CD4-positive, alpha-beta memory T cell (primary cell): Measurements from ENCODE around the gene TFAM. TPM values are rescaled to one million over a fixed set of nuclear protein-coding genes. Genes with fewer than 3 reads are reported as not detected.

Source experiments
- polyA plus RNA-seq, 2 donors: library from polyadenylated mRNA; unstranded; fragments of 300-500 nt; fragmentation: Illumina TruSeq; gene quantifications; one replicate each; pipeline ENCODE4 v1.2.3, GENCODE V29; 2021
- total RNA-seq, 2 experiments: library from RNA; stranded (reverse); gene quantifications; one replicate each; pipeline ENCODE4 v1.2.3, GENCODE V29; 2021

The TFAM gene
- total and polyA plus RNA-seq, 4 experiments from 2014 or later = 28.5 to 52.1 (median 44.1) TPM

Other genes starting within 250 kb of the TFAM start
- gene IPMK, start 117.5 kb upstream of the TFAM start, total RNA-seq = 1 to 10 TPM; 6.1 to 6.5 TPM
- 1 to 10 TPM; 1.2 to 2.0 TPM for gene IPMK, start 117.5 kb upstream of the TFAM start, polyA plus RNA-seq
- 10 to 100 TPM; 13.7 to 15.8 TPM for gene CISD1, start 116.2 kb upstream of the TFAM start, total RNA-seq
- 10 to 100 TPM; 48.9 to 61.1 TPM for gene CISD1, start 116.2 kb upstream of the TFAM start, polyA plus RNA-seq
- 10 to 100 TPM; 13.4 to 13.6 TPM for gene UBE2D1, start 50.4 kb upstream of the TFAM start, total RNA-seq
- gene UBE2D1, start 50.4 kb upstream of the TFAM start, polyA plus RNA-seq = 10 to 100 TPM; 20.8 to 23.4 TPM
- gene BICC1, start 127.5 kb downstream of the TFAM start, total RNA-seq = not detected
- not detected for gene BICC1, start 127.5 kb downstream of the TFAM start, polyA plus RNA-seq